GM20000 (cell line): ENCODE results near the gene RGS21.

Source experiments
- DNase-seq: peaks from one replicate; pipeline ENCODE4 v3.0.0; 2012; ENCODE audit warnings: low spot score
- CTCF ChIP-seq: IDR thresholded peaks from 2 replicates; pipeline ENCODE4 v1.5.1; 2012; ENCODE audit warnings: mild to moderate bottlenecking, control low read depth; ENCODE audit errors: extremely low read depth, missing control alignments

Gene RGS21

GRCh38 chr1:192376374-192376773, 59.6 kb downstream of the RGS21 start:
- TF ChIP-seq CTCF: no peak
- DNase-seq: no peak

- DNase-seq: no peak
- TF ChIP-seq CTCF: no peak
Measured at GRCh38 chr1:192378276-192378675, 61.5 kb downstream of the RGS21 start.

- no peak for DNase-seq
- TF ChIP-seq CTCF: no peak
Measured at GRCh38 chr1:192378878-192379277, 62.1 kb downstream of the RGS21 start.

- no peak for TF ChIP-seq CTCF
- no peak for DNase-seq
Measured at GRCh38 chr1:192379554-192379953, 62.8 kb downstream of the RGS21 start.

- TF ChIP-seq CTCF: no peak
- no peak for DNase-seq
Measured at GRCh38 chr1:192382758-192383157, 66.0 kb downstream of the RGS21 start.

- no peak for TF ChIP-seq CTCF
- DNase-seq: no peak
Measured at GRCh38 chr1:192386051-192386650, 69.4 kb downstream of the RGS21 start.

GRCh38 chr1:192395211-192395610, 78.4 kb downstream of the RGS21 start:
- no peak for TF ChIP-seq CTCF
- DNase-seq: no peak

GRCh38 chr1:192395895-192396294, 79.1 kb downstream of the RGS21 start:
- DNase-seq: no peak
- no peak for TF ChIP-seq CTCF
